ENCODE results near the gene ATP9A. TPM values are rescaled to one million over a fixed set of nuclear protein-coding genes. Genes with fewer than 3 reads are reported as not detected.

The ATP9A gene
- total and polyA plus RNA-seq, 10 of the 15 experiments (the other 5 are each of a cell fraction or from before 2014, with no cell fraction given): 0.03 to 0.81 (median 0.14) TPM

DNA sequence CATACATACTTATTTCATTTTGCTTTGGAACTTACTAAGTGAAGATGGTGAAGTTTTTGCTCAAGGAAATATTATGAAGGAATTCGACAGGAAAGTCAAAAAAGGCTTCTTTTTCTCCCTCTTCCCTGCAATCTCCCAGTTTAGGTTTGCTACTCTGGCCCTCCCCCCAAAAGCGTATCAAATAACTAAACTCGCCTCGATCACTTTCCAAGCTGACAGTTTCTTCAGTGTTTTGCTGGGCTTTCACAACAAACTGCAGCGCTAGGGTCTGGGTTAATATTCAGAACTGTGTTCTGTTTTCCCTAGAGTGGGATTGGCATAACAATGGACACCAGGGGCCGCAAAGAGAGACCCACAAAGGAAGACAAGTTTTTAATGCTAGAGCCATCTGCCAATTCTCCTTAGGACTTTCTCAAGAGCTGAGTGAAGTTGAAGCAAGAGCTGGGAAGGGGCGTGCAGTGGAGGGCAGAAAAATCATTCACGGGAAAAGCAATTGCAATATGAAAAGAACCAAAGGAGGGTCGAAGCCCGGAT is 57.8 kb downstream of the ATP9A start:
- Histone ChIP-seq H3K4me1 (ENCODE audit: control insufficient read depth, insufficient read depth, low read length) (no peaks in the 10 kb centered on the region), H3K27ac (ENCODE audit: control insufficient read depth, insufficient read depth) (no peak overlapping the region), H4K20me1 (ENCODE audit: control insufficient read depth, insufficient read depth) (no peaks in the 10 kb centered on the region), H3K27me3 (replicated peaks in 1 of 2; ENCODE audit: control insufficient read depth in 2 of 2, insufficient read depth in 2 of 2, low read length in 1 of 2) (no peaks in the 10 kb centered on the region), H3K36me3 (ENCODE audit: control insufficient read depth in 2 of 2, insufficient read depth in 2 of 2, low read length in 1 of 2) (no peaks in the 10 kb centered on the region), H2AFZ (ENCODE audit: control insufficient read depth, low read depth, low read length) (no peak overlapping the region), H3K4me2 (ENCODE audit: control insufficient read depth, insufficient read depth) (no peak overlapping the region), H3K9me3 (replicated peaks; ENCODE audit: control insufficient read depth, insufficient read depth, low read length) (no peaks in the 10 kb centered on the region), H3K9ac (ENCODE audit: control insufficient read depth, insufficient read depth, low read length) (no peak overlapping the region), H3K79me2 (ENCODE audit: control insufficient read depth, insufficient read depth, low read length) (no peaks in the 10 kb centered on the region), H3K4me3 (no peak overlapping the region)
- ChIA-PET CTCF (interaction anchor here (1.0 kb wide), 1 partner anchor 10 kb away, joined by 7 read pairs; no protein-coding TSS in a partner anchor), RAD21 (ENCODE audit: unreplicated experiment) (no interaction called here), SMC1A (ENCODE audit: uncharacterized antibody, unreplicated experiment) (no interaction called here), POLR2A (no interaction called here)
- no peak for FAIRE-seq
- in situ Hi-C loops (cut with MboI) (no loop called here), intact Hi-C loops (cut with micrococcal nuclease; ENCODE audit: unreplicated experiment) (no loop called here)
- DNase-seq (ENCODE audit: low read depth, low spot score): no peak
- 33% methylated on average over 10 of the region's 10 CpGs for WGBS (ENCODE audit: insufficient coverage, insufficient replicate concordance, low lambda C conversion rate, missing lambda C conversion rate)
- ATAC-seq: no peak
- TF ChIP-seq TCF12 (IDR thresholded peaks at IDR 0.05; ENCODE audit: low read depth, low read length) (no peak), EGR1 (IDR thresholded peaks at IDR 0.05; ENCODE audit: borderline replicate concordance in 1 of 2, low read depth in 2 of 2, low read length in 2 of 2) (no peak), TBL1XR1 (IDR thresholded peaks at IDR 0.05; ENCODE audit: low read depth, low read length) (no peak)
- no TSS peak for BruUV-seq (replicated peaks)

DNA sequence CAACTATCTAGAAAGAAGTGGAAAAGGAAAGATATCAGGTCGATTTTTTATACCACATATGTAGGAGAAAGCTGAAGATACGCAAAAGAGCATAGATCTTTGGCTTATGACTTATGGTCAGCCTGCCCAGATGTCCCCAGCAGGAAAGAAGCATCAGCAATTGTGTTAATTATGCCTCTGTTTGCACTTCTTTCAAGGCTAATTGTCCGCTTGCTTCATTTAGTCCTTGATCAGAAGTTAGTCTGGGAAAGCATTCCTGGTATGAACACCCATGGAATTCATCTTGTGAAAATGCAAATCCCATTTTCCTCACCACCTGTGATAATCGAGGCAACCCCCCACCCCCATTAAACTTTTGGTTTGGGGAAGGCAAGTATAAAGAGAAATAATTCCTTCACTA is 62.8 kb downstream of the ATP9A start:
- ChIA-PET CTCF (no interaction called here), POLR2A (no interaction called here), SMC1A (ENCODE audit: uncharacterized antibody, unreplicated experiment) (no interaction called here), RAD21 (ENCODE audit: unreplicated experiment) (no interaction called here)
- Histone ChIP-seq H3K4me2 (ENCODE audit: control insufficient read depth, insufficient read depth) (no peak overlapping the region), H3K36me3 (ENCODE audit: control insufficient read depth in 2 of 2, insufficient read depth in 2 of 2, low read length in 1 of 2) (no peaks in the 10 kb centered on the region), H3K27ac (ENCODE audit: control insufficient read depth, insufficient read depth) (no peak overlapping the region), H4K20me1 (ENCODE audit: control insufficient read depth, insufficient read depth) (no peaks in the 10 kb centered on the region), H3K4me1 (ENCODE audit: control insufficient read depth, insufficient read depth, low read length) (no peaks in the 10 kb centered on the region), H3K9ac (ENCODE audit: control insufficient read depth, insufficient read depth, low read length) (no peak overlapping the region), H3K4me3 (no peak overlapping the region), H3K79me2 (ENCODE audit: control insufficient read depth, insufficient read depth, low read length) (no peaks in the 10 kb centered on the region), H2AFZ (ENCODE audit: control insufficient read depth, low read depth, low read length) (no peak overlapping the region), H3K27me3 (replicated peaks in 1 of 2; ENCODE audit: control insufficient read depth in 2 of 2, insufficient read depth in 2 of 2, low read length in 1 of 2) (peaks cover 0 to 1% of the 10 kb centered on the region in 2 experiments; a peak in 1 of 4 replicates), H3K9me3 (replicated peaks; ENCODE audit: control insufficient read depth, insufficient read depth, low read length) (no peaks in the 10 kb centered on the region)
- TF ChIP-seq STAT1 (conservative IDR thresholded peaks at IDR 0.05): no peak
- no peak for TF ChIP-seq EZH2 (IDR thresholded peaks at IDR 0.05; ENCODE audit: borderline replicate concordance, control insufficient read depth, low read depth, low read length)
- TF ChIP-seq IKZF2 (IDR thresholded peaks at IDR 0.05): no peak
- TF ChIP-seq, protein P1, sequence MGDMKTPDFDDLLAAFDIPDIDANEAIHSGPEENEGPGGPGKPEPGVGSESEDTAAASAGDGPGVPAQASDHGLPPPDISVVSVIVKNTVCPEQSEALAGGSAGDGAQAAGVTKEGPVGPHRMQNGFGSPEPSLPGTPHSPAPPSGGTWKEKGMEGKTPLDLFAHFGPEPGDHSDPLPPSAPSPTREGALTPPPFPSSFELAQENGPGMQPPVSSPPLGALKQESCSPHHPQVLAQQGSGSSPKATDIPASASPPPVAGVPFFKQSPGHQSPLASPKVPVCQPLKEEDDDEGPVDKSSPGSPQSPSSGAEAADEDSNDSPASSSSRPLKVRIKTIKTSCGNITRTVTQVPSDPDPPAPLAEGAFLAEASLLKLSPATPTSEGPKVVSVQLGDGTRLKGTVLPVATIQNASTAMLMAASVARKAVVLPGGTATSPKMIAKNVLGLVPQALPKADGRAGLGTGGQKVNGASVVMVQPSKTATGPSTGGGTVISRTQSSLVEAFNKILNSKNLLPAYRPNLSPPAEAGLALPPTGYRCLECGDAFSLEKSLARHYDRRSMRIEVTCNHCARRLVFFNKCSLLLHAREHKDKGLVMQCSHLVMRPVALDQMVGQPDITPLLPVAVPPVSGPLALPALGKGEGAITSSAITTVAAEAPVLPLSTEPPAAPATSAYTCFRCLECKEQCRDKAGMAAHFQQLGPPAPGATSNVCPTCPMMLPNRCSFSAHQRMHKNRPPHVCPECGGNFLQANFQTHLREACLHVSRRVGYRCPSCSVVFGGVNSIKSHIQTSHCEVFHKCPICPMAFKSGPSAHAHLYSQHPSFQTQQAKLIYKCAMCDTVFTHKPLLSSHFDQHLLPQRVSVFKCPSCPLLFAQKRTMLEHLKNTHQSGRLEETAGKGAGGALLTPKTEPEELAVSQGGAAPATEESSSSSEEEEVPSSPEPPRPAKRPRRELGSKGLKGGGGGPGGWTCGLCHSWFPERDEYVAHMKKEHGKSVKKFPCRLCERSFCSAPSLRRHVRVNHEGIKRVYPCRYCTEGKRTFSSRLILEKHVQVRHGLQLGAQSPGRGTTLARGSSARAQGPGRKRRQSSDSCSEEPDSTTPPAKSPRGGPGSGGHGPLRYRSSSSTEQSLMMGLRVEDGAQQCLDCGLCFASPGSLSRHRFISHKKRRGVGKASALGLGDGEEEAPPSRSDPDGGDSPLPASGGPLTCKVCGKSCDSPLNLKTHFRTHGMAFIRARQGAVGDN (IDR thresholded peaks at IDR 0.05): no peak
- no peak for TF ChIP-seq BACH1 (IDR thresholded peaks at IDR 0.05; ENCODE audit: borderline replicate concordance)
- no peak for TF ChIP-seq POLR2AphosphoS5 (IDR thresholded peaks at IDR 0.05; ENCODE audit: low read length)
- no peak for TF ChIP-seq MXI1 (IDR thresholded peaks at IDR 0.05; ENCODE audit: low read depth, low read length)
- no peak for TF ChIP-seq ZNF622 (IDR thresholded peaks at IDR 0.05)
- no peak for TF ChIP-seq IRF4 (IDR thresholded peaks at IDR 0.05; ENCODE audit: low read depth, low read length)
- no peak for TF ChIP-seq STAT3 (IDR thresholded peaks at IDR 0.05; ENCODE audit: low read depth, low read length)
- FAIRE-seq: no peak
- intact Hi-C loops (cut with micrococcal nuclease; ENCODE audit: unreplicated experiment): loop anchor here (10.0 kb wide), 1 partner anchor 259 kb away; no protein-coding TSS in a partner anchor
- in situ Hi-C loops (cut with MboI): no loop called here
- WGBS (ENCODE audit: insufficient coverage, insufficient replicate concordance, low lambda C conversion rate, missing lambda C conversion rate): 6% methylated on average over 4 of the region's 4 CpGs
- no TSS peak for BruUV-seq (replicated peaks)
- ATAC-seq: no peak
- DNase-seq (ENCODE audit: low read depth, low spot score): no peak

Measured in GM12878 (cell line).